ENCODE measurements around the gene MTRF1.

DNA sequence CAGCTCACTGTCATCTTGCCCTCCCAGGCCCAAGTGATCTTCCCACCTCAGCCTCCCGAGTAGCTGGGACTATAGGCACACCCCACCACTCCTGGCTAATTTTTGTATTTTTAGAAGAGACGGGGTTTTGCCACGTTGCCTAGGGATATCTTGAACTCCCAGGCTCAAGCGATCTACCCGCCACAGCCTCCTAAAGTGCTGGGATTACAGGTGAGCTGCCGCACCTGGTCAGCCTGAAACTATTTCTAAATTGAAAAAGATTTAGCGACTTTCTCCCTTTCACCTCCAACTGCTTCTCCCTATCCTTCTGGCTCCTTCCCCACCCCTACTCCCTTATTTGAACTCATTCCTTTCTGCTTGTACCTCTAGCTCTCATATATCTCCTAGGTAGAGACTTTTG, 27.9 kb upstream of the MTRF1 start:
- TF ChIP-seq, protein P1, sequence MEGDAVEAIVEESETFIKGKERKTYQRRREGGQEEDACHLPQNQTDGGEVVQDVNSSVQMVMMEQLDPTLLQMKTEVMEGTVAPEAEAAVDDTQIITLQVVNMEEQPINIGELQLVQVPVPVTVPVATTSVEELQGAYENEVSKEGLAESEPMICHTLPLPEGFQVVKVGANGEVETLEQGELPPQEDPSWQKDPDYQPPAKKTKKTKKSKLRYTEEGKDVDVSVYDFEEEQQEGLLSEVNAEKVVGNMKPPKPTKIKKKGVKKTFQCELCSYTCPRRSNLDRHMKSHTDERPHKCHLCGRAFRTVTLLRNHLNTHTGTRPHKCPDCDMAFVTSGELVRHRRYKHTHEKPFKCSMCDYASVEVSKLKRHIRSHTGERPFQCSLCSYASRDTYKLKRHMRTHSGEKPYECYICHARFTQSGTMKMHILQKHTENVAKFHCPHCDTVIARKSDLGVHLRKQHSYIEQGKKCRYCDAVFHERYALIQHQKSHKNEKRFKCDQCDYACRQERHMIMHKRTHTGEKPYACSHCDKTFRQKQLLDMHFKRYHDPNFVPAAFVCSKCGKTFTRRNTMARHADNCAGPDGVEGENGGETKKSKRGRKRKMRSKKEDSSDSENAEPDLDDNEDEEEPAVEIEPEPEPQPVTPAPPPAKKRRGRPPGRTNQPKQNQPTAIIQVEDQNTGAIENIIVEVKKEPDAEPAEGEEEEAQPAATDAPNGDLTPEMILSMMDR (IDR thresholded peaks at IDR 0.05) = no peak
- no peak for TF ChIP-seq POLR2A (IDR thresholded peaks at IDR 0.05)

All from thyroid gland (tissue), 4 donors.